ENCODE measurements around the gene RAP1GAP.
A peak's percentile ranks its signal among the peaks of the same experiment; 100 is the strongest.

RAP1GAP gene

GRCh38 chr1:21650400-21650799 is 18.8 kb downstream of the RAP1GAP start:
- no peak for DNase-seq (ENCODE audit: extremely low read depth, low read depth)
- TF ChIP-seq CTCF (IDR thresholded peaks at IDR 0.05; ENCODE audit: low read depth, low read length, missing control alignments) = no peak
- no peak overlapping the region for H3K4me3 ChIP-seq (replicated peaks; ENCODE audit: low read depth, low read length)

GRCh38 chr1:21649315-21649714 is 19.8 kb downstream of the RAP1GAP start:
- no peak for DNase-seq (ENCODE audit: extremely low read depth, low read depth)
- no peak overlapping the region for H3K4me3 ChIP-seq (replicated peaks; ENCODE audit: low read depth, low read length)
- TF ChIP-seq CTCF (IDR thresholded peaks at IDR 0.05; ENCODE audit: low read depth, low read length, missing control alignments) = no peak

GRCh38 chr1:21648791-21649190 is 20.4 kb downstream of the RAP1GAP start:
- DNase-seq (ENCODE audit: extremely low read depth, low read depth) = no peak
- TF ChIP-seq CTCF (IDR thresholded peaks at IDR 0.05; ENCODE audit: low read depth, low read length, missing control alignments) = no peak
- H3K4me3 ChIP-seq (replicated peaks; ENCODE audit: low read depth, low read length) = no peak overlapping the region

DNA sequence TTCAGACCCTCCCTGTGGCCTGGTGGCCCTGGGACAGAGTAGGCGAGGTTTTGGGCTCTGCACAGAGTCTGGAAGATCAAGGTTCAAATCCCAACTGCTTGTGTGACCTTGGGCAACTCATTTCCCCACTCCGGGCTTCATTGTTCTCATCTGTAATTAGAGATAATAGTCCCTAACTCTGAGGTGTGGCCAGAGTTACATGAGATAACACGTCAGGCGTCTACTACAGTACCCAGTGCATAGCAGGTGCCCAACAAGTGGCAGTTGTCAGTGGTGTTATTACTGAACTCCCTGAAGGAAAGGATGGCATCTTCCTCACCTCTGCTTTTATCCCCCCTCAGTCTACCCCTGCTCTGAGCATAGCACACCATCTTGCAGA is 20.8 kb downstream of the RAP1GAP start:
- TF ChIP-seq CTCF (IDR thresholded peaks at IDR 0.05; ENCODE audit: low read depth, low read length, missing control alignments) = no peak
- no peak for DNase-seq (ENCODE audit: extremely low read depth, low read depth)
- no peak overlapping the region for H3K4me3 ChIP-seq (replicated peaks; ENCODE audit: low read depth, low read length)

DNA sequence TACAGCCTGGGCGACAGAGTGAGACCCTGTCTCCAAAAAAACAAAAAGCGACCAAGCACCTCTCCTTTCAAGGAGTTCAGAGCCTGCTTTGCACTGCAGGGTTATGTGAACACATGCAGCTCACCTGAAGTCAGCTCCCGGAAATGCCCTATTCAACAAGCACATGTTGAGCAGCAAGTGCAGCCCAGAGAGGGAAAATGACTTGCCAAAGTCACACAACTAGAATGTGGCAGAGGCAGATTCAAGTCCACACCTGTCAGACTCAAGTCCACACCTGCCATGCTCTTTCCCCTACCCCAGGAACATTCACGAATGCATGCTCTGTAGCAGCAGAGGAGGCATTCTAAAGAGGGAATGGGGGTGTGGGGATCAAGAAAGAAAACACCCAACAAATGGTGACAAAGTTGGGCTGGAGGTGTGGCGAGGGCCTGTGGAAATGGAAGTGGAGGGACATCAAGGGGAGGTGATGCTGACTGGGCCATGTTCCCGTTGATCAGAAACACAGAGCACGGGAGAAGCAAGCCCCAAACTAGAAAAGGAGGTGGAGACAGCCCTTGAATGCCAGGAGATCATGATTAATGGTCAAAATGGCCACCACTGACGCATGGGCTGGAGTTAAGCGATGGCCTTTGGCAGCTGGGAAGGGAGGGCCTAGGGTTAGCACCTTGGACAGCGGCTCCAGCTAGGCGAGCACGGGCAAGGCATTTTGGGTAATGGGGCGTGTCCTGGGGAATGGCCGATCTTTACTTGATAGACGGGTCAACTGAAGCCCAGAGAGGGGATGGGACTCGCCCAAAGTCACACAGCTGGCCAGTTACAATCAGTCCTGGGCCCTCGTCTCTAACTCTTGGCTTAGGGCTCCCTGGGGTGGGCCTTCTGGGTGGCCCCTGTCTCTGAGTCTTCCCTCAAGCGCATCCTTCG is 21.5 kb downstream of the RAP1GAP start:
- no peak overlapping the region for H3K4me3 ChIP-seq (replicated peaks; ENCODE audit: low read depth, low read length)
- no peak for TF ChIP-seq CTCF (IDR thresholded peaks at IDR 0.05; ENCODE audit: low read depth, low read length, missing control alignments)
- DNase-seq (ENCODE audit: extremely low read depth, low read depth) = peak; percentile 61

DNA sequence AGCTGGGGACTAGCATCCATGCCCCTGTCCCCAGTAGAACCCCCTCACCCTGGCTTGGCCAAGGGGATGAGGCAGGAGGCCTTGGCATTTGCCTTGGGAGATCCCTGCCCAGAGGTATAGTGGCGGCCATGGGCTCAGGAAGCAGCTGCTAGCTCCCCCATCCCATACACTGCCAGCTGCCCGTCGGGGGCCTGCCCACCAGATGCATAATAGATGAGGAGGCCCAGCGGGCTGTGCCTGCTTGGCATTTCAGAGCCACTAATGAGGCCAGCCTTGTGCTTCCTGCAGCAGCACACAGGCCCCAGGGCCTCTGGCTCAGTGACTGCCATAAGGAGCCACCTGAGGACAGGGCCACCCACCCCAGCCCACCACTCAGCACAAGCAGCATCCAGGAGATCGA is 23.6 kb downstream of the RAP1GAP start:
- no peak for DNase-seq (ENCODE audit: extremely low read depth, low read depth)
- TF ChIP-seq CTCF (IDR thresholded peaks at IDR 0.05; ENCODE audit: low read depth, low read length, missing control alignments) = no peak
- no peak overlapping the region for H3K4me3 ChIP-seq (replicated peaks; ENCODE audit: low read depth, low read length)

Measured in HFF-Myc (cell line).